Colonic mucosa (tissue), 4 donors: Measurements from ENCODE around the gene COMMD4. TPM values are rescaled to one million over a fixed set of nuclear protein-coding genes. Genes with fewer than 3 reads are reported as not detected.
"Not testable (repeated sequence)": the region's sequence is repeated elsewhere in the genome, so short reads cannot be mapped to it uniquely, and the experiment has no call there.

ENCODE experiments used
- DNase-seq: peaks from one replicate; pipeline ENCODE4 v3.0.0-alpha.2; 2020
- H3K27ac ChIP-seq: fragments of 200-600 bp; one replicate; pipeline ENCODE4 v1.8.0; 2021
- H3K27me3 ChIP-seq: fragments of 200-600 bp; one replicate; pipeline ENCODE4 v1.8.0; 2021
- H3K36me3 ChIP-seq: fragments of 200-600 bp; one replicate; pipeline ENCODE4 v1.8.0; 2021
- H3K4me1 ChIP-seq: fragments of 200-600 bp; one replicate; pipeline ENCODE4 v1.8.0; 2021; ENCODE audit warnings: mild to moderate bottlenecking
- H3K4me3 ChIP-seq: fragments of 200-600 bp; one replicate; pipeline ENCODE4 v1.8.0; 2021
- H3K9ac ChIP-seq, 2 donors: one replicate each; pipeline ENCODE4 v1.7.0; 2013; ENCODE audit warnings: control low read depth in 2 of 2, low read depth in 2 of 2, low read length in 2 of 2
- H3K9me3 ChIP-seq: fragments of 200-600 bp; one replicate; pipeline ENCODE4 v1.8.0; 2021
- intact Hi-C: fragments of 100-400 bp; cut with DNase I; formaldehyde crosslinking; loops from one replicate; pipeline ENCODE4 v1.14.1; 2022
- total RNA-seq, 2 donors: library from RNA; stranded (reverse); fragmentation: NEBNext Ultra II Directional in 1 of 2; extraction: Animal tissue kit (Norgen Biotek cat#: 25700) in 1 of 2; gene quantifications; one replicate each; pipeline ENCODE4 v1.2.1, GENCODE V29; 2021
- TF ChIP-seq, protein P1 (sequence below): fragments of 200-600 bp; IDR thresholded peaks from one replicate; pipeline ENCODE4 v1.8.0; 2022; ENCODE audit warnings: antibody characterized with exemption, mild to moderate bottlenecking
- donor health status: healthy.
- donor health status: DM: no; HTN: no; CAD: no.
- donor health status: DM: no; HTN: no; CAD: no.

The COMMD4 gene
- total RNA-seq, 2 donors from 2014 or later = 69.8 to 127 TPM

DNA sequence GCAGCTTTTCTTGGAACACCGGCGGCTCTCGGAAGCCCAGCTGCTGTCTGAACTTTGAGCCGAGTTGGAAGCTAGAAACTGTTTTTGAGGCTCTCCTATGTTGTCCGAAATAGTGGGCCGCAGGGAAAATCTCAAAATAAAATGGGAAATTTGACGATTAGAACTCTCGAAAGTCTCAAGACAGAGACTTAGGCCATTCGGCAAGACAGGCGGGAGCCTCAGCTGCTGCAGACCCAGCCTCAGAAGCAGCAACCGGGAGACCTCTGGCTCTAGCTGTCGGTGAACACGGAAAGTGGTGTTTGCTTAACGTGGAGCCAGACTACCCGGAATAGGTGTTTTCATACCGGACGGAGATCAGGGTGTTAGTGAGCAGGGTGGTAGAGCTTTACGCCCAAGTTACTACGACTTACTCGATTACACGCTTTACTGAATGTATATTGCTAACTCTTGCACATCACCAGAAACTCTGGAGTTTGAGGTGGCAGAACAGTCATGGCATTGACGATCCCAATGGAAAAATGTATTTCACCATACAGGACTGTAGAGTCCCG, 32.9 kb downstream of the COMMD4 start:
- peak overlapping the region; percentile 77 for H3K4me3 ChIP-seq
- H3K9me3 ChIP-seq = no peaks in the 10 kb centered on the region
- peaks cover 11% of the 10 kb centered on the region for H3K4me1 ChIP-seq
- TF ChIP-seq, protein P1, sequence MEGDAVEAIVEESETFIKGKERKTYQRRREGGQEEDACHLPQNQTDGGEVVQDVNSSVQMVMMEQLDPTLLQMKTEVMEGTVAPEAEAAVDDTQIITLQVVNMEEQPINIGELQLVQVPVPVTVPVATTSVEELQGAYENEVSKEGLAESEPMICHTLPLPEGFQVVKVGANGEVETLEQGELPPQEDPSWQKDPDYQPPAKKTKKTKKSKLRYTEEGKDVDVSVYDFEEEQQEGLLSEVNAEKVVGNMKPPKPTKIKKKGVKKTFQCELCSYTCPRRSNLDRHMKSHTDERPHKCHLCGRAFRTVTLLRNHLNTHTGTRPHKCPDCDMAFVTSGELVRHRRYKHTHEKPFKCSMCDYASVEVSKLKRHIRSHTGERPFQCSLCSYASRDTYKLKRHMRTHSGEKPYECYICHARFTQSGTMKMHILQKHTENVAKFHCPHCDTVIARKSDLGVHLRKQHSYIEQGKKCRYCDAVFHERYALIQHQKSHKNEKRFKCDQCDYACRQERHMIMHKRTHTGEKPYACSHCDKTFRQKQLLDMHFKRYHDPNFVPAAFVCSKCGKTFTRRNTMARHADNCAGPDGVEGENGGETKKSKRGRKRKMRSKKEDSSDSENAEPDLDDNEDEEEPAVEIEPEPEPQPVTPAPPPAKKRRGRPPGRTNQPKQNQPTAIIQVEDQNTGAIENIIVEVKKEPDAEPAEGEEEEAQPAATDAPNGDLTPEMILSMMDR = no peak
- DNase-seq = no peak
- peaks cover 18% of the 10 kb centered on the region for H3K36me3 ChIP-seq
- intact Hi-C loops = loop anchor here (5.0 to 10.0 kb wide), 3 partner anchors 79 to 314 kb away; partner anchors contain the start of genes IMP3 and SNX33
- H3K27me3 ChIP-seq = no peaks in the 10 kb centered on the region
- H3K9ac ChIP-seq = peak overlapping the region; percentile 92 to 96
- H3K27ac ChIP-seq = peak overlapping the region; percentile 97

DNA sequence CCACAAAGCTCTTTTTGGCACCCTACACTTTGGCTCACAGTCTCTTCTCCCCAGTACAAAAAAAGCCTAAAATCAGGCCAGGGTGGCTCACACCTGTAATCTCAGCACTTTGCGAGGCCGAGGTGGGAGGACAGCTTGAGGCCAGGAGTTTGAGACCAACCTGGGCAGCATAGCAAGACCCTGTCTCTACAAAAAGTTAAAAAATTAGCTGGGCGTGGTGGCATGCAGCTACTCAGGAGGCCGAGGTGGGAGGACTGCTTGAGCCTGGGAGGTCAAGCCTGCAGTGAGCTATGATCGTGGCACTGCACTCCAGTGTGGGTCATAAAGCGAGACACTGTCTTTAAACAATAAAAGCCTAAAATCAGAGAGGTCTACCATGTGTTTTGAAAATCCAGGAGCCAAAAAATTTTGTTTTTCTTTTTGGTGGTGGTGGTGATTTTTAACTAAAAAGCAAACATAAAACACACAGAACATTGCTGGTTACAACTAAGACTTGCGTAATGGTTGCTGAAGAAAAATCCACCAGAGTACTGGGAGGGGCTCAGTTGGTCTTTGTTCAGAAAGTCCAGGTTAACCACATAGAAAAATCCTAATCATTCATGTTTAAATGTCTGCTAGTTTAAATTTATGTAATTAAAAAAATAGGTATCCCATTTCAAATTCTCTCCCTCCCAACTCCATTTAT, 34.2 kb downstream of the COMMD4 start:
- peaks cover 18% of the 10 kb centered on the region for H3K36me3 ChIP-seq
- intact Hi-C loops = loop anchor here (5.0 to 10.0 kb wide), 3 partner anchors 77 to 312 kb away; partner anchors contain the start of genes IMP3 and SNX33
- H3K4me1 ChIP-seq = peaks cover 11% of the 10 kb centered on the region
- H3K27me3 ChIP-seq = no peaks in the 10 kb centered on the region
- peak overlapping the region; percentile 77 for H3K4me3 ChIP-seq
- DNase-seq = no peak
- peak overlapping the region; percentile 97 for H3K27ac ChIP-seq
- no peak overlapping the region for H3K9ac ChIP-seq
- no peaks in the 10 kb centered on the region for H3K9me3 ChIP-seq
- TF ChIP-seq, protein P1 = no peak

DNA sequence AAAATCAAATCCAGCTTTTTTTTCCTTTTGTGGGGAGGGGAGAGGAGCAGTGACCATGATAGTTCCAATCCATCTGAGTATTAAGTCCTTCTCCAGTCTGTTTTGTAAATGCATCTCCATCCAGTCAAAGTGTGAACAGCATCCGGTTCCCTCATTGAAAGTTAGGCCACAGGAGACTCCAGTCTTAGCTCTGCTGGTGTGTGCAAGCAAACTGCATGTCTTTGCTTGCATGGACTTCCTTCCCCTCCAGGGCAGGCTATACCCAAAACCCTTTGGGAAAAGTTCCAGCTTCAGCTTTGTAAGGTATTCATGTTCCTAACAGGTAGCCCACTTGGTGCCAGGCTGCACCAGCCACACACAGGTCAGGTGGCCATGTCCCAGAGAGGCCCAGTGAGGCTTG, 35.6 kb downstream of the COMMD4 start:
- intact Hi-C loops = no loop called here
- peaks cover 11% of the 10 kb centered on the region for H3K4me1 ChIP-seq
- H3K36me3 ChIP-seq = peaks cover 21% of the 10 kb centered on the region

DNA sequence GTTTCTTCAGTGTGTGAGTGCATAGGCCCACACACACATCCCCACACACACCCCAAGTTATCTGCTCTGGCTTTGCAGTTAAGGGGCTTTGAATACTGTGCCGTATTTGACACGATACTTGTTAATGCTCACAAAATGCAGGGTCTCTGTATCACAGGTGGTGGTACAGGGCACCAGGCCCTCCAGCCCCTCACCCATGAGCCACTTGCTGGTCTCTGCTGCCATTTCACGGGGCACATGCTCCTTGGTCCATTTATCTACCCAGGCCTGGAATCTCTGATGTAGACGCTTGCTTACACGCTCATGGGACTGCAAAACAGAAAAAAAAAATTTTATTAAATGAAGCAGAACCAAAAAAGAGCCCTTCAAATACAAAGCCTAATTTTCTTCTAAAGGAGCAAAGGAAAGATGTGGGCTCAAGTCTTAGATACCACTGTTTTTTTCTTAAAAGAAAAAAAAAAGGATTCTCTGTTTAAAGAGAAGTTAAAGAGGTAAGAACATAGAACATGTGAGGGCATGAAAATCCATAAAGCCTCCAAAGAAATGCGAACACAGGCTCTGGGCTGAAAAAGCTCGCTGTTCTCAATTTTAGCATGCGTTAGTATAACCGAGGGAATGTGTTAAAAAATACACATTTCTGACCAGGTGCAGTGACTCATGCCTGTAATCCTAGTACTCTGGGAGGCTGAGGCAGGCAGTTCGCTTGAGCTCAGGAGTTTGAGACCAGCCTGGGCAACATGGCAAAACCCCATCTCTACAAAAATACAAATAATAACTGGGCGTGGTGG, 36.2 kb downstream of the COMMD4 start:
- DNase-seq = no peak
- no peak overlapping the region for H3K27ac ChIP-seq
- no peak overlapping the region for H3K9ac ChIP-seq
- H3K4me3 ChIP-seq = no peak overlapping the region
- no peaks in the 10 kb centered on the region for H3K9me3 ChIP-seq
- TF ChIP-seq, protein P1 = no peak
- peaks cover 11% of the 10 kb centered on the region for H3K4me1 ChIP-seq
- no peaks in the 10 kb centered on the region for H3K27me3 ChIP-seq
- H3K36me3 ChIP-seq = peaks cover 21% of the 10 kb centered on the region
- intact Hi-C loops = no loop called here

More for the DNA sequence above, 35.6 kb downstream of the COMMD4 start:
- H3K9me3 ChIP-seq = no peaks in the 10 kb centered on the region
- no peak for DNase-seq
- H3K27me3 ChIP-seq = no peaks in the 10 kb centered on the region
- H3K27ac ChIP-seq = no peak overlapping the region
- H3K4me3 ChIP-seq = no peak overlapping the region
- H3K9ac ChIP-seq = no peak overlapping the region
- TF ChIP-seq, protein P1 = no peak

DNA sequence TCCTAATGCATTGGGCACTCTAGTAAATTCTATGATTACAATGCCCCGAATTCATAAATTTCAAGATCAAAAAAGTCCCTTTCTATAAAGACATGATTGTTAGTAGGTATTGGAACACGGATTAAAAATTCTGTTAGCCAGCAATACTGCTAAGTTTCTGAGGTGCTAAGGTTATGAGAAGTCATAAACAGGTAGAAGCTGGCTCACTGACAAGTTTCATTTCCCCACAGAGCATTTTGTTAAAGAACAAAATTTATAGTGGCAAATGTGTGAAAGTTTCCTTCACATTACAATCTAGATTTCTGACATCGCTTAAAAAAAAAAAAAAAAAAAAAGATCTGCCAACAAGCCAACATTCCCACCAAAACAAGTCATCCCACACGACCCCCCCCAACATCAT, 44.9 kb downstream of the COMMD4 start:
- no peak for DNase-seq
- Histone ChIP-seq H3K9ac (no peak overlapping the region), H3K27me3 (no peaks in the 10 kb centered on the region), H3K27ac (no peak overlapping the region), H3K9me3 (no peaks in the 10 kb centered on the region), H3K4me1 (no peaks in the 10 kb centered on the region), H3K4me3 (no peak overlapping the region), H3K36me3 (peaks cover 3% of the 10 kb centered on the region)
- intact Hi-C loops = no loop called here
- TF ChIP-seq, protein P1 = no peak

DNA sequence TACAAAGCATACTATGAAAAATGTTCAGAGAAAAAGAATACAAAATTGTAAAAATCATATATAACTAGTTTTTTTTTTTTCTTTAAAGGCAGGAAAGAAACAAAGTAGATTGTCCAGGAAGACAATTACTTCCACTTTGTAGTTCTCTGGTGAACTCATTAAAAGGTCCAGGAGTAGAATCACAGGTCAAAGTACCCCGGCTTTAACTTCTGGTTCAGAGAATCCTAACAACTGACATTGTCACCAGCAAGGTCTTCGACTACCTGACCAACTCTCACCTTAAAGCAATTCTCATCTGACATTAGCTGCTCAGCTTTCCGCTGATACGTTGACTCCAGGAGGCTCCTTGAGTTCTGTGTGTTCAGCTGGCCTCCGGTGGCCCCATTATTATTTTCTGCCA, 48.1 kb downstream of the COMMD4 start:
- H3K27ac ChIP-seq, H3K4me1 ChIP-seq, H3K9ac ChIP-seq, intact Hi-C loops, H3K36me3 ChIP-seq, H3K9me3 ChIP-seq, H3K27me3 ChIP-seq, H3K4me3 ChIP-seq, DNase-seq: not testable (repeated sequence)
